Mesothelial cell of epicardium (in vitro differentiated cells): ENCODE results near the gene SLC34A2. TPM values are rescaled to one million over a fixed set of nuclear protein-coding genes. Genes with fewer than 3 reads are reported as not detected.

Experiments used
- DNase-seq, 2 experiments: peaks; one replicate each; pipeline ENCODE4 v3.0.0; 2021; ENCODE audit warnings: low spot score in 2 of 2; ENCODE audit not compliant: unreplicated experiment in 2 of 2
- H3K27ac Mint-ChIP-seq: 2 replicates; pipeline ENCODE4 v1.8.0; 2021; ENCODE audit warnings: mixed read lengths
- H3K27me3 Mint-ChIP-seq: 2 replicates; pipeline ENCODE4 v1.8.0; 2021; ENCODE audit warnings: low read depth, mixed read lengths
- H3K36me3 Mint-ChIP-seq: 2 replicates; pipeline ENCODE4 v1.8.0; 2021; ENCODE audit warnings: mixed read lengths
- H3K4me1 Mint-ChIP-seq: 2 replicates; pipeline ENCODE4 v1.8.0; 2021; ENCODE audit warnings: mixed read lengths
- H3K4me3 Mint-ChIP-seq: 2 replicates; pipeline ENCODE4 v1.8.0; 2021; ENCODE audit warnings: mild to moderate bottlenecking, moderate library complexity, mixed read lengths
- H3K9me3 Mint-ChIP-seq: 2 replicates; pipeline ENCODE4 v1.8.0; 2021; ENCODE audit warnings: mixed read lengths
- CTCF ChIP-seq: fragments of 200-600 bp; sonication (generic); IDR thresholded peaks from one replicate; pipeline ENCODE4 v1.5.0; 2021; ENCODE audit warnings: antibody characterized with exemption; ENCODE audit not compliant: unreplicated experiment
- total RNA-seq: library from RNA; stranded (reverse); gene quantifications from 3 replicates; pipeline ENCODE4 v1.2.1, GENCODE V29; 2021

The SLC34A2 gene
- total RNA-seq, 1 donor from 2014 or later: 0.22 TPM

- TF ChIP-seq CTCF: no peak
- no peak overlapping the region for H3K27ac Mint-ChIP-seq
- no peaks in the 10 kb centered on the region for H3K9me3 Mint-ChIP-seq
- no peaks in the 10 kb centered on the region for H3K27me3 Mint-ChIP-seq
- no peaks in the 10 kb centered on the region for H3K36me3 Mint-ChIP-seq
- H3K4me1 Mint-ChIP-seq: no peaks in the 10 kb centered on the region
- no peak overlapping the region for H3K4me3 Mint-ChIP-seq
- no peak for DNase-seq
Measured at GRCh38 chr4:25674386-25674785, 18.7 kb downstream of the SLC34A2 start.

- no peaks in the 10 kb centered on the region for H3K4me1 Mint-ChIP-seq
- H3K27ac Mint-ChIP-seq: no peak overlapping the region
- no peak overlapping the region for H3K4me3 Mint-ChIP-seq
- DNase-seq: no peak
- H3K27me3 Mint-ChIP-seq: no peaks in the 10 kb centered on the region
- no peak for TF ChIP-seq CTCF
- no peaks in the 10 kb centered on the region for H3K9me3 Mint-ChIP-seq
- no peaks in the 10 kb centered on the region for H3K36me3 Mint-ChIP-seq
Measured at GRCh38 chr4:25676221-25676620, 20.6 kb downstream of the SLC34A2 start.

- no peaks in the 10 kb centered on the region for H3K27me3 Mint-ChIP-seq
- H3K4me1 Mint-ChIP-seq: no peaks in the 10 kb centered on the region
- DNase-seq: no peak
- H3K36me3 Mint-ChIP-seq: no peaks in the 10 kb centered on the region
- no peak overlapping the region for H3K27ac Mint-ChIP-seq
- no peak overlapping the region for H3K4me3 Mint-ChIP-seq
- no peak for TF ChIP-seq CTCF
- H3K9me3 Mint-ChIP-seq: peaks cover 1% of the 10 kb centered on the region
Measured at GRCh38 chr4:25677157-25677556, 21.5 kb downstream of the SLC34A2 start.

- no peak for DNase-seq
- Mint-ChIP-seq H3K27me3 (no peaks in the 10 kb centered on the region), H3K27ac (no peak overlapping the region), H3K4me1 (no peaks in the 10 kb centered on the region), H3K9me3 (peaks cover 5% of the 10 kb centered on the region), H3K36me3 (no peaks in the 10 kb centered on the region), H3K4me3 (no peak overlapping the region)
- no peak for TF ChIP-seq CTCF
Measured at GRCh38 chr4:25677943-25678342, 22.3 kb downstream of the SLC34A2 start.

- DNase-seq: no peak
- no peaks in the 10 kb centered on the region for H3K27me3 Mint-ChIP-seq
- TF ChIP-seq CTCF: no peak
- H3K27ac Mint-ChIP-seq: no peak overlapping the region
- H3K4me1 Mint-ChIP-seq: no peaks in the 10 kb centered on the region
- peaks cover 8% of the 10 kb centered on the region for H3K9me3 Mint-ChIP-seq
- no peak overlapping the region for H3K4me3 Mint-ChIP-seq
- no peaks in the 10 kb centered on the region for H3K36me3 Mint-ChIP-seq
Measured at GRCh38 chr4:25687773-25688172, 32.1 kb downstream of the SLC34A2 start.

- no peak for TF ChIP-seq CTCF
- Mint-ChIP-seq H3K9me3 (peaks cover 11% of the 10 kb centered on the region), H3K27ac (no peak overlapping the region), H3K4me3 (no peak overlapping the region), H3K36me3 (no peaks in the 10 kb centered on the region), H3K27me3 (no peaks in the 10 kb centered on the region), H3K4me1 (no peaks in the 10 kb centered on the region)
- no peak for DNase-seq
Measured at GRCh38 chr4:25694466-25694865, 38.8 kb downstream of the SLC34A2 start.
